Measurements from ENCODE around the gene PRRC2A.

Gene PRRC2A

DNA sequence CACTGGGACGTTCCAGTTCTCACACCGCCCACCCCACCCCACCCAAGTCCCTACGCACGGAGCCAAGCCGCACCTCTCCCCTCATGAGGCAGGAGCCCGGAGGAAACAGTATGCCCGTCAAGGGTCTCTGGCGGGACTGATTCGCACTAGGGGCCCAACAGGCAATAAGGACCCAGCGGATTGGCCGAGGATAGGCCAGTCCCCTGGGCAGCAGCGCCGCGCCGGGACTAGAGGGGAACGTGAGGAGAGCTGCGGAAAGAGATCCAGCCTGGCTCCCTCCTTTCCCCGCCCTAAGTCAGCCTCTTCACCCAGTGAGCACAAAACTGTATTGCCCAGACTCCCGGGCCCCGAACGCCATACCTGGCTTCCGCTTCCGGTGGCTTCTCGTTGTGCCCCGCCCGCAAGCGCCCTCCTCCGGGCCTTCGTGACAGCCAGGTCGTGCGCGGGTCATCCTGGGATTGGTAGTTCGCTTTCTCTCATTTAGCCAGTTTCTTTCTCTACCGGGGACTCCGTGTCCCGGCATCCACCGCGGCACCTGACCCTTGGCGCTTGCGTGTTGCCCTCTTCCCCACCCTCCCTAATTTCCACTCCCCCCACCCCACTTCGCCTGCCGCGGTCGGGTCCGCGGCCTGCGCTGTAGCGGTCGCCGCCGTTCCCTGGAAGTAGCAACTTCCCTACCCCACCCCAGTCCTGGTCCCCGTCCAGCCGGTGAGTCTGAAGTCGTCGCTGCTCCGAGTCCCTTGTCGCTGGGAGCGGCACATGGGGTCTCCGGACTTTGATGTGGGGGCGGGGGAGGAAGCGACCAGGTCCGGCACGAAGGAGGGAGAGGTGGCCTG is 45.2 kb downstream of the PRRC2A start, which contains the start of gene CSNK2B (continued):
- TF ChIP-seq, protein P1, sequence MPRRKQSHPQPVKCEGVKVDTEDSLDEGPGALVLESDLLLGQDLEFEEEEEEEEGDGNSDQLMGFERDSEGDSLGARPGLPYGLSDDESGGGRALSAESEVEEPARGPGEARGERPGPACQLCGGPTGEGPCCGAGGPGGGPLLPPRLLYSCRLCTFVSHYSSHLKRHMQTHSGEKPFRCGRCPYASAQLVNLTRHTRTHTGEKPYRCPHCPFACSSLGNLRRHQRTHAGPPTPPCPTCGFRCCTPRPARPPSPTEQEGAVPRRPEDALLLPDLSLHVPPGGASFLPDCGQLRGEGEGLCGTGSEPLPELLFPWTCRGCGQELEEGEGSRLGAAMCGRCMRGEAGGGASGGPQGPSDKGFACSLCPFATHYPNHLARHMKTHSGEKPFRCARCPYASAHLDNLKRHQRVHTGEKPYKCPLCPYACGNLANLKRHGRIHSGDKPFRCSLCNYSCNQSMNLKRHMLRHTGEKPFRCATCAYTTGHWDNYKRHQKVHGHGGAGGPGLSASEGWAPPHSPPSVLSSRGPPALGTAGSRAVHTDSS (tag by site-specific recombination; IDR thresholded peaks at IDR 0.05): 0 out of 2 replicates have a peak, but pooled peaks have one; percentile 8
- TF ChIP-seq, protein P2, sequence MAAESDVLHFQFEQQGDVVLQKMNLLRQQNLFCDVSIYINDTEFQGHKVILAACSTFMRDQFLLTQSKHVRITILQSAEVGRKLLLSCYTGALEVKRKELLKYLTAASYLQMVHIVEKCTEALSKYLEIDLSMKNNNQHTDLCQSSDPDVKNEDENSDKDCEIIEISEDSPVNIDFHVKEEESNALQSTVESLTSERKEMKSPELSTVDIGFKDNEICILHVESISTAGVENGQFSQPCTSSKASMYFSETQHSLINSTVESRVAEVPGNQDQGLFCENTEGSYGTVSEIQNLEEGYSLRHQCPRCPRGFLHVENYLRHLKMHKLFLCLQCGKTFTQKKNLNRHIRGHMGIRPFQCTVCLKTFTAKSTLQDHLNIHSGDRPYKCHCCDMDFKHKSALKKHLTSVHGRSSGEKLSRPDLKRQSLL (tag by site-specific recombination; IDR thresholded peaks at IDR 0.05): no peak
- TF ChIP-seq ZNF366 (tag by site-specific recombination; conservative IDR thresholded peaks at IDR 0.05) (peak; percentile 40; the same call in 1 of the 2 replicates), SALL2 (tag by site-specific recombination; IDR thresholded peaks at IDR 0.05; ENCODE audit: borderline replicate concordance) (no peak), HOXA7 (CRISPR knock-in tag; IDR thresholded peaks at IDR 0.05; ENCODE audit: borderline replicate concordance) (no peak), ZNF521 (tag by site-specific recombination; IDR thresholded peaks at IDR 0.05) (no peak), ZNF341 (tag by site-specific recombination; IDR thresholded peaks at IDR 0.05; ENCODE audit: low read depth) (peak; percentile 96), ZNF221 (tag by site-specific recombination; IDR thresholded peaks at IDR 0.05; ENCODE audit: borderline replicate concordance) (no peak), KLF1 (tag by site-specific recombination; IDR thresholded peaks at IDR 0.05) (peak; percentile 41; the same call in 1 of the 2 replicates), ZBTB1 (tag by site-specific recombination; IDR thresholded peaks at IDR 0.05) (no peak), ZFP41 (tag by site-specific recombination; IDR thresholded peaks at IDR 0.05; ENCODE audit: borderline replicate concordance) (no peak), ZNF561 (tag by site-specific recombination; IDR thresholded peaks at IDR 0.05; ENCODE audit: borderline replicate concordance) (peak; percentile 44), ZNF433 (tag by site-specific recombination; IDR thresholded peaks at IDR 0.05; ENCODE audit: low read depth) (no peak), ZNF785 (tag by site-specific recombination; IDR thresholded peaks at IDR 0.05) (no peak), ZNF248 (tag by site-specific recombination; IDR thresholded peaks at IDR 0.05) (no peak), SP2 (tag by site-specific recombination; IDR thresholded peaks at IDR 0.05) (peak; percentile 97), KLF8 (tag by site-specific recombination; IDR thresholded peaks at IDR 0.05) (peak; percentile 76), ZNF501 (tag by site-specific recombination; IDR thresholded peaks at IDR 0.05) (0 out of 2 replicates have a peak, but pooled peaks have one; percentile 36), ZBTB17 (tag by site-specific recombination; IDR thresholded peaks at IDR 0.05) (peak; percentile 4; the same call in 1 of the 2 replicates)
- TF ChIP-seq, protein P3, sequence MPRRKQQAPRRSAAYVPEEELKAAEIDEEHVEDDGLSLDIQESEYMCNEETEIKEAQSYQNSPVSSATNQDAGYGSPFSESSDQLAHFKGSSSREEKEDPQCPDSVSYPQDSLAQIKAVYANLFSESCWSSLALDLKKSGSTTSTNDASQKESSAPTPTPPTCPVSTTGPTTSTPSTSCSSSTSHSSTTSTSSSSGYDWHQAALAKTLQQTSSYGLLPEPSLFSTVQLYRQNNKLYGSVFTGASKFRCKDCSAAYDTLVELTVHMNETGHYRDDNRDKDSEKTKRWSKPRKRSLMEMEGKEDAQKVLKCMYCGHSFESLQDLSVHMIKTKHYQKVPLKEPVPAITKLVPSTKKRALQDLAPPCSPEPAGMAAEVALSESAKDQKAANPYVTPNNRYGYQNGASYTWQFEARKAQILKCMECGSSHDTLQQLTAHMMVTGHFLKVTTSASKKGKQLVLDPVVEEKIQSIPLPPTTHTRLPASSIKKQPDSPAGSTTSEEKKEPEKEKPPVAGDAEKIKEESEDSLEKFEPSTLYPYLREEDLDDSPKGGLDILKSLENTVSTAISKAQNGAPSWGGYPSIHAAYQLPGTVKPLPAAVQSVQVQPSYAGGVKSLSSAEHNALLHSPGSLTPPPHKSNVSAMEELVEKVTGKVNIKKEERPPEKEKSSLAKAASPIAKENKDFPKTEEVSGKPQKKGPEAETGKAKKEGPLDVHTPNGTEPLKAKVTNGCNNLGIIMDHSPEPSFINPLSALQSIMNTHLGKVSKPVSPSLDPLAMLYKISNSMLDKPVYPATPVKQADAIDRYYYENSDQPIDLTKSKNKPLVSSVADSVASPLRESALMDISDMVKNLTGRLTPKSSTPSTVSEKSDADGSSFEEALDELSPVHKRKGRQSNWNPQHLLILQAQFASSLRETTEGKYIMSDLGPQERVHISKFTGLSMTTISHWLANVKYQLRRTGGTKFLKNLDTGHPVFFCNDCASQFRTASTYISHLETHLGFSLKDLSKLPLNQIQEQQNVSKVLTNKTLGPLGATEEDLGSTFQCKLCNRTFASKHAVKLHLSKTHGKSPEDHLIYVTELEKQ (tag by site-specific recombination; IDR thresholded peaks at IDR 0.05; ENCODE audit: borderline replicate concordance): 0 out of 2 replicates have a peak, but pooled peaks have one; percentile 8
- TF ChIP-seq, protein P4, sequence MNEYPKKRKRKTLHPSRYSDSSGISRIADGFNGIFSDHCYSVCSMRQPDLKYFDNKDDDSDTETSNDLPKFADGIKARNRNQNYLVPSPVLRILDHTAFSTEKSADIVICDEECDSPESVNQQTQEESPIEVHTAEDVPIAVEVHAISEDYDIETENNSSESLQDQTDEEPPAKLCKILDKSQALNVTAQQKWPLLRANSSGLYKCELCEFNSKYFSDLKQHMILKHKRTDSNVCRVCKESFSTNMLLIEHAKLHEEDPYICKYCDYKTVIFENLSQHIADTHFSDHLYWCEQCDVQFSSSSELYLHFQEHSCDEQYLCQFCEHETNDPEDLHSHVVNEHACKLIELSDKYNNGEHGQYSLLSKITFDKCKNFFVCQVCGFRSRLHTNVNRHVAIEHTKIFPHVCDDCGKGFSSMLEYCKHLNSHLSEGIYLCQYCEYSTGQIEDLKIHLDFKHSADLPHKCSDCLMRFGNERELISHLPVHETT (tag by site-specific recombination; IDR thresholded peaks at IDR 0.05): no peak
- TF ChIP-seq, protein P5, sequence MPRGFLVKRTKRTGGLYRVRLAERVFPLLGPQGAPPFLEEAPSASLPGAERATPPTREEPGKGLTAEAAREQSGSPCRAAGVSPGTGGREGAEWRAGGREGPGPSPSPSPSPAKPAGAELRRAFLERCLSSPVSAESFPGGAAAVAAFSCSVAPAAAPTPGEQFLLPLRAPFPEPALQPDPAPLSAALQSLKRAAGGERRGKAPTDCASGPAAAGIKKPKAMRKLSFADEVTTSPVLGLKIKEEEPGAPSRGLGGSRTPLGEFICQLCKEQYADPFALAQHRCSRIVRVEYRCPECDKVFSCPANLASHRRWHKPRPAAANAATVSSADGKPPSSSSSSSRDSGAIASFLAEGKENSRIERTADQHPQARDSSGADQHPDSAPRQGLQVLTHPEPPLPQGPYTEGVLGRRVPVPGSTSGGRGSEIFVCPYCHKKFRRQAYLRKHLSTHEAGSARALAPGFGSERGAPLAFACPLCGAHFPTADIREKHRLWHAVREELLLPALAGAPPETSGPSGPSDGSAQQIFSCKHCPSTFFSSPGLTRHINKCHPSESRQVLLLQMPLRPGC (tag by site-specific recombination; IDR thresholded peaks at IDR 0.05): no peak
- TF ChIP-seq, protein P6, sequence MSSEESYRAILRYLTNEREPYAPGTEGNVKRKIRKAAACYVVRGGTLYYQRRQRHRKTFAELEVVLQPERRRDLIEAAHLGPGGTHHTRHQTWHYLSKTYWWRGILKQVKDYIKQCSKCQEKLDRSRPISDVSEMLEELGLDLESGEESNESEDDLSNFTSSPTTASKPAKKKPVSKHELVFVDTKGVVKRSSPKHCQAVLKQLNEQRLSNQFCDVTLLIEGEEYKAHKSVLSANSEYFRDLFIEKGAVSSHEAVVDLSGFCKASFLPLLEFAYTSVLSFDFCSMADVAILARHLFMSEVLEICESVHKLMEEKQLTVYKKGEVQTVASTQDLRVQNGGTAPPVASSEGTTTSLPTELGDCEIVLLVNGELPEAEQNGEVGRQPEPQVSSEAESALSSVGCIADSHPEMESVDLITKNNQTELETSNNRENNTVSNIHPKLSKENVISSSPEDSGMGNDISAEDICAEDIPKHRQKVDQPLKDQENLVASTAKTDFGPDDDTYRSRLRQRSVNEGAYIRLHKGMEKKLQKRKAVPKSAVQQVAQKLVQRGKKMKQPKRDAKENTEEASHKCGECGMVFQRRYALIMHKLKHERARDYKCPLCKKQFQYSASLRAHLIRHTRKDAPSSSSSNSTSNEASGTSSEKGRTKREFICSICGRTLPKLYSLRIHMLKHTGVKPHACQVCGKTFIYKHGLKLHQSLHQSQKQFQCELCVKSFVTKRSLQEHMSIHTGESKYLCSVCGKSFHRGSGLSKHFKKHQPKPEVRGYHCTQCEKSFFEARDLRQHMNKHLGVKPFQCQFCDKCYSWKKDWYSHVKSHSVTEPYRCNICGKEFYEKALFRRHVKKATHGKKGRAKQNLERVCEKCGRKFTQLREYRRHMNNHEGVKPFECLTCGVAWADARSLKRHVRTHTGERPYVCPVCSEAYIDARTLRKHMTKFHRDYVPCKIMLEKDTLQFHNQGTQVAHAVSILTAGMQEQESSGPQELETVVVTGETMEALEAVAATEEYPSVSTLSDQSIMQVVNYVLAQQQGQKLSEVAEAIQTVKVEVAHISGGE (tag by site-specific recombination; conservative IDR thresholded peaks at IDR 0.05; ENCODE audit: low read depth): peak; percentile 96
